ENCODE measurements around the gene WSCD1.

The WSCD1 gene

DNA sequence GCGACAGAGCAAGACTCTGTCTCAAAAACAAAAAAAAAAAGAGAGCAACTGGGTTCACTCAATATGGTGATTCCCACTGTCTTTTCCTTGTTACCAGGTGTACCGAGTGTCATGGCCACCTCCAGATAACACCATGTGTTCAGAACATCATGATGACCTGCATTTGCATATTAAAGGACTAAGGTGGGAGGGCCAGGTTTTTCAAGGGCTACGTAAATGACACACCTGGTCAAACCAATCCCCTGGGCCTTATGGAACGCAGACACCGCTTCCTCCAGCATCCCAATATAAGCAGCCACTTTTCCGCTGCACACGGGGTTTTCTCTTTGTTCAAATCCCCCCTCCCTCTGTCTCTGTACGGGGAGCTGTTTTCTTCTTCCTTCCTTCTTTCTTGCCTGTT, 29.3 kb downstream of the WSCD1 start:
- TF ChIP-seq, protein P1, sequence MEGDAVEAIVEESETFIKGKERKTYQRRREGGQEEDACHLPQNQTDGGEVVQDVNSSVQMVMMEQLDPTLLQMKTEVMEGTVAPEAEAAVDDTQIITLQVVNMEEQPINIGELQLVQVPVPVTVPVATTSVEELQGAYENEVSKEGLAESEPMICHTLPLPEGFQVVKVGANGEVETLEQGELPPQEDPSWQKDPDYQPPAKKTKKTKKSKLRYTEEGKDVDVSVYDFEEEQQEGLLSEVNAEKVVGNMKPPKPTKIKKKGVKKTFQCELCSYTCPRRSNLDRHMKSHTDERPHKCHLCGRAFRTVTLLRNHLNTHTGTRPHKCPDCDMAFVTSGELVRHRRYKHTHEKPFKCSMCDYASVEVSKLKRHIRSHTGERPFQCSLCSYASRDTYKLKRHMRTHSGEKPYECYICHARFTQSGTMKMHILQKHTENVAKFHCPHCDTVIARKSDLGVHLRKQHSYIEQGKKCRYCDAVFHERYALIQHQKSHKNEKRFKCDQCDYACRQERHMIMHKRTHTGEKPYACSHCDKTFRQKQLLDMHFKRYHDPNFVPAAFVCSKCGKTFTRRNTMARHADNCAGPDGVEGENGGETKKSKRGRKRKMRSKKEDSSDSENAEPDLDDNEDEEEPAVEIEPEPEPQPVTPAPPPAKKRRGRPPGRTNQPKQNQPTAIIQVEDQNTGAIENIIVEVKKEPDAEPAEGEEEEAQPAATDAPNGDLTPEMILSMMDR (IDR thresholded peaks at IDR 0.05; ENCODE audit: control insufficient read depth, insufficient read depth, low read depth, low read length, missing control alignments), result no peak
- no peak overlapping the region for H3K4me3 ChIP-seq (ENCODE audit: control insufficient read depth, low read depth, low read length)
- no peak for DNase-seq (ENCODE audit: low read depth)

DNA sequence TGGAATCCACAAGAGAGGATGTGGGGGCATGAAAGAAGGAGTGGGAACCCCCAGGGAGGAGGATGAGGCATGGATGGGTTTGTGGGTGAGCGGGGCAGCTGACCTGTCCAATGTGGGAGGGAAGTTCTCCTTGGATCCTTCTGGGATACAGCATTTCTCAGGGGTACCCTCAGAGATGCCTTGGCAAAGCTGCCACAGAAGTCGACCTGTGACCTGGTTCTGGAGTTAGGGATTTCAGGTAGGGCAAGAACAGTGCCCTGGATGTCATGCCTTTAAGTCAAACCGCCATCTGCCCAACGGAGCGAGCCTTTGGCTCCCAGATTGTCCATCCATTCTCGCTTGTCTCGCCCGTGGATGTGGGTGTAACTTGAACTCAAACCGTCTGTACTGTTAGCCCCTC, 30.0 kb downstream of the WSCD1 start:
- TF ChIP-seq, protein P1 (IDR thresholded peaks at IDR 0.05; ENCODE audit: control insufficient read depth, insufficient read depth, low read depth, low read length, missing control alignments), result no peak
- no peak for DNase-seq (ENCODE audit: low read depth)
- no peak overlapping the region for H3K4me3 ChIP-seq (ENCODE audit: control insufficient read depth, low read depth, low read length)

DNA sequence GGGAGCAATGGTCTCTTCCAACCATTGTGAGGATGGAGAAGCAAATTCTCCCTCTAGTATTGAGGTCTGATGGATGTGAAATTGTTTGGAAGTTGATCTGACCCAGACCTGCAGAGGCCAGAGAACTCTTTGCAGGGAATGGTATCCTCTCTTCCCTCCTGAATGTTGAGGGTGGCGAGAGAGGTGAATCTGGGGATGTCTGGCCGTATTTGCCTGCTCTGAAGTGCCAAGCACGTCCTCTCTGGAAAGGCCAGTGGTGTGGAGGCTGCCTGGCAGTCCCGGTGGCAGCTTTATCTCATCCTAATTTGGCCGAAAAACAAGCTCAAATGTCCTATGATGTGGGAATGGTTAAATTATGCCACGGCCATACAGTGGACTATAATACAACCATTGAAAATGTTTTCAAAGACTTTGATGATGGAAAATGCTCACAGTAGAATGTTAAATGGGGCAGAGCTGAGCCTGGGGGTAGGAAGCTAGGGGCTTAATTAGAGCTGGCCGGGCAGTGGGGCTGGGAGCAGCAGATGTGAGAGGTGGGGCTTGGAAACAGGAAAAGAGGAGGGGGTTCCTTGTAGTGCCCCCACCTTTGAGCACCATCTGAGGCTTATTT, 30.8 kb downstream of the WSCD1 start:
- no peak overlapping the region for H3K4me3 ChIP-seq (ENCODE audit: control insufficient read depth, low read depth, low read length)
- TF ChIP-seq, protein P1 (IDR thresholded peaks at IDR 0.05; ENCODE audit: control insufficient read depth, insufficient read depth, low read depth, low read length, missing control alignments), result no peak
- DNase-seq (ENCODE audit: low read depth), result no peak

DNA sequence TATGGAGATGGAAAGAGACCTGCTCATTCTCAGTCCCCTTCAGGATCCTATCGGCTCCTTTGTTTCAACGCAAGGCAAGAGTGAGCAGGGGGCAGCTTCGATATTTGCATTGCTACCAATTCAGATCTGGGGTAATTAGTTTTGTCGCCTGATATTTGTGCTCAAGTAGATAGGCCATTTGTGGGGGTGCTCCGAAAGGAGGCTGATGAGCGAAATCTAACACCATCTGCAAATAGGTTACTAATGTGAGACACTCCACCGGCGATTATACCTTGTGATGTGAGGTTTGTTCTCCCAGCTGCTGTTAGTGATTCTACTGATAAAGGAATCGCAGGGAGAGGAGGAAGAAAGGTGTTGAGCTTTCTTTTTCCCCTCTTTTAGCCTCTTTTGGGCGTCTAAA, 31.5 kb downstream of the WSCD1 start:
- TF ChIP-seq, protein P1 (IDR thresholded peaks at IDR 0.05; ENCODE audit: control insufficient read depth, insufficient read depth, low read depth, low read length, missing control alignments), result no peak
- H3K4me3 ChIP-seq (ENCODE audit: control insufficient read depth, low read depth, low read length), result no peak overlapping the region
- DNase-seq (ENCODE audit: low read depth), result no peak

DNA sequence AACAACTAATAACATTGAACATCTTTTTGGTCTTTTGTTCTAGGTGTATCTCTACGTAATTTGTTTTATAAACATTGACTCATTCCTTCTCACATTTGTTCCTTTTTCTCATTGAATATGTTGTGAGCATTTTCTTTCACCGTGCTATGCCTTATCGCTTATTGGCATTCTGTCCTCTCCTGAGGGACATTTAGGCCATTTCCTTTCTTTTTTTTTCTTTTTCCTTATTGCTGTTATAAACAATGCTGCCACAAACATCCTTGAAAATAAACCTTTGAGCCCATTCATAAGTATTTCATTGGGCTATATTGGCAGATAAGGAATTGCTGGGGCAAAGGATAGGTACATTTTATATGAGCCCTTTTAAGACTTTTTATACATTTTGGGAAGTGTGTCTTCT, 32.4 kb downstream of the WSCD1 start:
- DNase-seq (ENCODE audit: low read depth), result no peak
- TF ChIP-seq, protein P1 (IDR thresholded peaks at IDR 0.05; ENCODE audit: control insufficient read depth, insufficient read depth, low read depth, low read length, missing control alignments), result no peak
- H3K4me3 ChIP-seq (ENCODE audit: control insufficient read depth, low read depth, low read length), result no peak overlapping the region

DNA sequence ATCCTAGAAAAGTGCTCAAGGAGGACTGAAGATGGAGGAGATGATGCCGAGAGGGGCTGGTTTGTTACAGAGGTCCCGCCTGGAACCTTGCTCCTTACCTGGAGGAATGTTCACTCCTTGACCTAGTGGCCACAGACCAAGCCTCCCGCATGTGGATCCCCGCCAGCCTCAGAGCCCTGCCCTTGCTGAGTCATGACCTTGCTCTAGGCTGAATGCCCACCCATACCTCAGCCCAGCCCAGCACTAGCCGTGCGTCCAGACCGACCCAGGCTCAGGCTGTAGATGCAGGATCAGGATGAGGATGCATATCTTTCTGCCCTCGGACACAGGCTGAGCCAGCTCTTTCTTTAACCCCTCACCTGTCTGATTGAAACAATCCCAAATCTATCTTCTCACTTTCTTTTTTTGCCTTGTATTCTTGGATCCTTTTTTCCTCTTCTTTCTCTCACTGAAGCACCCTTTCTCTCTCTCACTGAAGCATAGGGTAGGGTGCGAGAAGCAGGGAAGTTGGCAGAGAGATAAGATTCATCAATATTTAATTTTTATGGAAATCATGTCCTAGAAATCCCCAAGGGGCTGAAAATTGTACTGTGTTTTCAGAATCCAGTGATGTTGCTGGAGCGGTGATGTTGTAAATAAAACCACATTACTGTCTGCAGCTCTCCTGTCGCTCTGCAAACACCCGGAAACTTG, 34.9 kb downstream of the WSCD1 start:
- no peak overlapping the region for H3K4me3 ChIP-seq (ENCODE audit: control insufficient read depth, low read depth, low read length)
- TF ChIP-seq, protein P1 (IDR thresholded peaks at IDR 0.05; ENCODE audit: control insufficient read depth, insufficient read depth, low read depth, low read length, missing control alignments), result no peak
- DNase-seq (ENCODE audit: low read depth), result no peak
